HepG2 (cell line): ENCODE results near the gene URI1.

Experiments
- BATF2 ChIP-seq: sonication (generic); formaldehyde crosslinking; IDR thresholded peaks from 2 replicates; pipeline ENCODE4 v1.8.0; 2022; ENCODE audit warnings: mild to moderate bottlenecking, missing genetic modification reagents, moderate library complexity
- BRD4 ChIP-seq: sonication (generic); formaldehyde crosslinking; IDR thresholded peaks from 2 replicates; pipeline ENCODE4 v1.4.0; 2020; ENCODE audit warnings: missing genetic modification reagents
- KMT2B ChIP-seq: IDR thresholded peaks from 2 replicates; pipeline ENCODE4 v1.6.1; 2016; ENCODE audit warnings: missing genetic modification reagents, missing compliant biosample characterization
- MAX ChIP-seq: IDR thresholded peaks from 2 replicates; pipeline ENCODE4 v1.6.1; 2012; ENCODE audit warnings: inconsistent platforms
- MTF1 ChIP-seq: sonication (generic); formaldehyde crosslinking; IDR thresholded peaks from 2 replicates; pipeline ENCODE4 v1.5.0; 2020; ENCODE audit warnings: missing genetic modification reagents
- NONO ChIP-seq, 2 experiments: fragments of 450-650 bp in 1 of 2; sonication (generic) in 1 of 2; formaldehyde crosslinking in 1 of 2; IDR thresholded peaks in 1 of 2; conservative IDR thresholded peaks in 1 of 2; 2 replicates each; pipeline versions ENCODE4 v1.6.1 to v1.8.0; 2017 to 2022; ENCODE audit warnings: mild to moderate bottlenecking in 1 of 2, missing genetic modification reagents in 1 of 2, moderate library complexity in 1 of 2
- PBX2 ChIP-seq: IDR thresholded peaks from 2 replicates; pipeline ENCODE4 v1.6.1; 2016; ENCODE audit warnings: control low read depth
- POLR2AphosphoS5 ChIP-seq: IDR thresholded peaks from 2 replicates; pipeline ENCODE4 v1.6.1; 2012; ENCODE audit warnings: low read depth, low read length
- ZKSCAN8 ChIP-seq: IDR thresholded peaks from 2 replicates; pipeline ENCODE4 v1.6.1; 2016; ENCODE audit warnings: borderline replicate concordance, missing genetic modification reagents, missing compliant biosample characterization
- ZNF274 ChIP-seq: sonication (generic); formaldehyde crosslinking; IDR thresholded peaks from 2 replicates; pipeline ENCODE4 v1.5.1; 2020; ENCODE audit warnings: mild to moderate bottlenecking, missing genetic modification reagents
- ZNF687 ChIP-seq: sonication (generic); formaldehyde crosslinking; IDR thresholded peaks from 2 replicates; pipeline ENCODE4 v1.5.1; 2020; ENCODE audit warnings: mild to moderate bottlenecking, missing genetic modification reagents, moderate library complexity

- TF ChIP-seq PBX2 (no peak), ZNF274 (CRISPR knock-in tag) (no peak), NONO (IDR thresholded peaks at IDR 0.05) (no peak), NONO (CRISPR knock-in tag; conservative IDR thresholded peaks at IDR 0.05) (no peak), MAX (no peak), ZNF687 (CRISPR knock-in tag) (no peak), BATF2 (no peak), ZKSCAN8 (no peak), MTF1 (CRISPR knock-in tag) (no peak), BRD4 (CRISPR knock-in tag) (no peak), POLR2AphosphoS5 (no peak), KMT2B (no peak)
These were observed 105.4 kb downstream of the URI1 start for GRCh38 chr19:30047432-30047831.
